ENCODE results near the gene SH3BP2.

- no peak for TF ChIP-seq CTCF (IDR thresholded peaks at IDR 0.05)
- TF ChIP-seq POLR2A (IDR thresholded peaks at IDR 0.05), result no peak
Observed at GRCh38 chr4:2875556-2875955, 82.7 kb downstream of the SH3BP2 start.

Data from Peyer's patch (tissue), 4 donors.